ENCODE measurements around the gene GPSM3. TPM values are rescaled to one million over a fixed set of nuclear protein-coding genes. Genes with fewer than 3 reads are reported as not detected.

The GPSM3 gene
- total and polyA plus RNA-seq, 2 experiments from 2014 or later, result 5.4 to 7.3 TPM

DNA sequence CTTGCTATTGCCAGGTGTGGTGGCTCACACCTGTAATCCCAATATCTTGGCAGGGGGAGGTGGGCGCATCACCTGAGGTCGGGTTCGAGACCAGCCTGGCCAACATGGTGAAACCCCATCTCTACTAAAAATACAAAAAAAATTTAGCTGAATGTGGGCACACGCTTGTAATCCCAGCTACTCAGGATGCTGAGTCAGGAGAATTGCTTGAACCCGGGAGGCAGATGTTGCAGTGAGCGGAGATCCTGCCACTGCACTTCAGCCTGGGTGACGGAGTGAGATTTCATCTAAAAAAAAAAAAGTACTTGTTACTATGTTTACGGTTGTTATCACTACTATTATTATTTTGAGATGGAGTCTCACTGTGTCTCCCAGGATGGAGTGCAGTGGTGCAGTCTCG is 35.6 kb downstream of the GPSM3 start:
- no peaks in the 10 kb centered on the region for H4K20me1 ChIP-seq (ENCODE audit: insufficient read depth)
- H3K4me3 ChIP-seq, result no peak overlapping the region
- H3F3A ChIP-seq (ENCODE audit: insufficient read depth), result peaks cover 9% of the 10 kb centered on the region; the same call in 1 of the 2 replicates
- in situ Hi-C loops (cut with MboI), result no loop called here
- peaks cover 11% of the 10 kb centered on the region; the same call in 1 of the 2 replicates for H3K36me3 ChIP-seq (ENCODE audit: low read depth)
- H3K9me2 ChIP-seq (ENCODE audit: insufficient read depth), result no peaks in the 10 kb centered on the region
- H3K27ac ChIP-seq, result no peak overlapping the region
- no peak for DNase-seq
- H3K79me2 ChIP-seq (ENCODE audit: insufficient read depth), result peaks cover 28% of the 10 kb centered on the region
- H3K9ac ChIP-seq, result no peak overlapping the region
- H3K9me3 ChIP-seq (ENCODE audit: low read depth), result no peaks in the 10 kb centered on the region
- no peak overlapping the region for H3K4me2 ChIP-seq (ENCODE audit: unreplicated experiment)
- TF ChIP-seq EZH2 (IDR thresholded peaks at IDR 0.05; ENCODE audit: insufficient read depth, poor library complexity, severe bottlenecking) (no peak), EZH2phosphoT487 (IDR thresholded peaks at IDR 0.05; ENCODE audit: insufficient read depth, low read depth) (no peak)
- 83 to 84% methylated on average over 9 of the region's 9 CpGs for WGBS, 2 experiments (ENCODE audit: low coverage in 1 of 2, low lambda C conversion rate in 2 of 2, missing lambda C conversion rate in 2 of 2)
- H3K4me1 ChIP-seq (ENCODE audit: insufficient read depth), result peaks cover 19% of the 10 kb centered on the region
- H3K27me3 ChIP-seq (replicated peaks; ENCODE audit: insufficient read depth), result no peaks in the 10 kb centered on the region
- no peak overlapping the region for H2AFZ ChIP-seq

DNA sequence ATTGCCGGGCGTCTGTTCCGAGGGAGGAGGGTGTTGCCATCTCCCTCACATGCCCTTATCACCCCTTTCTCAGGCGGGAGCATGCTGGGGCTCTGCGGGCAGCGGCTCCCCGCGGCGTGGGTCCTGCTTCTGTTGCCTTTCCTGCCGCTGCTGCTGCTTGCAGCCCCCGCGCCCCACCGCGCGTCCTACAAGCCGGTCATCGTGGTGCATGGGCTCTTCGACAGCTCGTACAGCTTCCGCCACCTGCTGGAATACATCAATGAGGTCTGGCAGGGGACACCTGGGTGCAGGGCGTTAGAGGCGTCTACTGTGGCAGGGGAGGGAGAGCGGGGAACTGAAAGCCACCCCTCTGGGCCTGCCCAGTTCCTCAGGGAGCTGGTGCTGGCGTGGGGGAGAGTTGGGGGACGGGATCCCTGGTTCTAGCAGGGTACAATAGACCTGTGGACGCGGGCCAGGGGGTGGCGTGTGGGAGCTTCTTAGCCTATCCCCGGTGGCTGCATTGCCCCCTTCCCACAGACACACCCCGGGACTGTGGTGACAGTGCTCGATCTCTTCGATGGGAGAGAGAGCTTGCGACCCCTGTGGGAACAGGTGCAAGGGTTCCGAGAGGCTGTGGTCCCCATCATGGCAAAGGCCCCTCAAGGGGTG is 37.8 kb downstream of the GPSM3 start:
- 2 to 7% methylated on average over 33 to 34 of the region's 34 CpGs for WGBS, 2 experiments (ENCODE audit: low coverage in 1 of 2, low lambda C conversion rate in 2 of 2, missing lambda C conversion rate in 2 of 2)
- Histone ChIP-seq H3K4me1 (ENCODE audit: insufficient read depth) (peaks cover 20% of the 10 kb centered on the region), H3K9ac (peak overlapping the region; percentile 91), H3K27me3 (replicated peaks; ENCODE audit: insufficient read depth) (no peaks in the 10 kb centered on the region), H4K20me1 (ENCODE audit: insufficient read depth) (no peaks in the 10 kb centered on the region), H3K79me2 (ENCODE audit: insufficient read depth) (peaks cover 28% of the 10 kb centered on the region), H3K4me3 (peak overlapping the region; percentile 94), H3F3A (ENCODE audit: insufficient read depth) (peaks cover 9% of the 10 kb centered on the region; the same call in 1 of the 2 replicates), H3K9me2 (ENCODE audit: insufficient read depth) (no peaks in the 10 kb centered on the region), H3K27ac (peak overlapping the region; percentile 91), H3K9me3 (ENCODE audit: low read depth) (no peaks in the 10 kb centered on the region), H3K4me2 (ENCODE audit: unreplicated experiment) (peak overlapping the region; percentile 93), H2AFZ (peak overlapping the region; percentile 97), H3K36me3 (ENCODE audit: low read depth) (peaks cover 11% of the 10 kb centered on the region; the same call in 1 of the 2 replicates)
- in situ Hi-C loops (cut with MboI), result no loop called here
- DNase-seq, result peak; percentile 86
- no peak for TF ChIP-seq EZH2phosphoT487 (IDR thresholded peaks at IDR 0.05; ENCODE audit: insufficient read depth, low read depth)
- TF ChIP-seq EZH2 (IDR thresholded peaks at IDR 0.05; ENCODE audit: insufficient read depth, poor library complexity, severe bottlenecking), result no peak

DNA sequence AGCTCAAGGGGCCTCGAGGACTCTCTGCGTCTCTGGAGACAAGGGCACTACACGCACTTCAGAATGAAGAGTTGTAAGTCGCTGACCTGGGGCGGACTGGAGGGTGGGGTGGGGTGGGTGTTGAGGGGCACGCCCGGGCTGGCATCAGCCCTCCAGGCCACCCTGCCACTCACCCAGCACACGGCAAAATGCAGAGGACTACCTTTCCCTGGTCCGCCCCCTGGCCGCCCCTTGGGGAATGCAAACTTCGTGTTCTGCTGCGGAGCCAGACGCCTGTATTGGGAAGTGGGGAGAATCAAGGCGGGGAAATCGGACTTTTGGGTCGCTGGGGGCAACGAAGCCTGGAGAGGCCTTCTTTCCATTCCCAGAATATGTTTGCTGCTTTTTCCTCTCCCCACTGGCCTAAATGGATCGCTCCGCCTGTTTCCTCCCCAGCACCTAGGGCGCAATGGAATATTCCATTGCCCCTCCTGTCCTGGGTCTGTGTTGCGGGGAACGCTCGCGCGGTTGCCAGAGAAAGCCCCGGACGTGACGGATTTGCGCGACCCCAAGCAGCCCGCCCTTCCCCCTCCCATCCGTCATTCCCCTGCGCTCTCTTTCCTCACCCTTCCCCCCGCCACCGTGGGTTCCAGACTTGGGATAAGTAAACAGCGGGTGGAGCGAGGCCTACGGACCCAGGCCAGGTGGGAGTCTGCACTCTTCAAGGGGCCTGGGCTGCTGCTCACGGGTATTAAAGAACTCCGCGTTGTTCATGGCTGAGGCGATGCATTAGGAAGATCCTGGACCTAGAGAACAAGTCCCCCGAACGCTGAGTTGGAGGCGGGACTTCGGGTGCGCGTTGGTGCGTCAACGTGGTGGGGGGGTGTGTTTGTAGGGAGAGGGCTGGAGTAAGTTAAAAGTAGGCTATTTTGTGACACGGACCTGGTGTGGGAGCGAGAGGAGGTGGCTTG is 38.6 kb downstream of the GPSM3 start, which contains the start of gene PPT2:
Gene PPT2, plus strand, starts transcription at position 578 of the 950 bp plus-strand sequence. CDS start 454 bp downstream, outside the sequence.
- Histone ChIP-seq H3K4me1 (ENCODE audit: insufficient read depth) (peaks cover 20% of the 10 kb centered on the region), H3K9me3 (ENCODE audit: low read depth) (no peaks in the 10 kb centered on the region), H3F3A (ENCODE audit: insufficient read depth) (peaks cover 9% of the 10 kb centered on the region; the same call in 1 of the 2 replicates), H3K9ac (peak within 1 kb of the TSS; percentile 91), H3K4me2 (ENCODE audit: unreplicated experiment) (peak within 1 kb of the TSS; percentile 93), H3K27ac (peak within 1 kb of the TSS; percentile 91), H2AFZ (peak within 1 kb of the TSS; percentile 97), H3K36me3 (ENCODE audit: low read depth) (peaks cover 14% of the 10 kb centered on the region; the same call in 1 of the 2 replicates), H3K9me2 (ENCODE audit: insufficient read depth) (no peaks in the 10 kb centered on the region), H3K79me2 (ENCODE audit: insufficient read depth) (peaks cover 28% of the 10 kb centered on the region), H3K27me3 (replicated peaks; ENCODE audit: insufficient read depth) (no peaks in the 10 kb centered on the region), H3K4me3 (peak within 1 kb of the TSS; percentile 94), H4K20me1 (ENCODE audit: insufficient read depth) (no peaks in the 10 kb centered on the region)
- DNase-seq, result peak; percentile 93
- in situ Hi-C loops (cut with MboI), result no loop called here
- TF ChIP-seq EZH2 (IDR thresholded peaks at IDR 0.05; ENCODE audit: insufficient read depth, poor library complexity, severe bottlenecking), result no peak
- TF ChIP-seq EZH2phosphoT487 (IDR thresholded peaks at IDR 0.05; ENCODE audit: insufficient read depth, low read depth), result no peak
- 1 to 2% methylated on average over 40 to 52 of the region's 52 CpGs for WGBS, 2 experiments (ENCODE audit: low coverage in 1 of 2, low lambda C conversion rate in 2 of 2, missing lambda C conversion rate in 2 of 2)

All from GM23248 (cell line).